HG02759 (cell line): ENCODE results near the gene EPS15.
"Not testable (repeated sequence)": the region's sequence is repeated elsewhere in the genome, so short reads cannot be mapped to it uniquely, and the experiment has no call there.

Experiments
- ATAC-seq: cut with Tn5 transposase; IDR thresholded peaks from one replicate; pipeline ENCODE4 v1.9.1; 2021; ENCODE audit warnings: mild to moderate bottlenecking, moderate library complexity; ENCODE audit not compliant: unreplicated experiment

Gene EPS15

DNA sequence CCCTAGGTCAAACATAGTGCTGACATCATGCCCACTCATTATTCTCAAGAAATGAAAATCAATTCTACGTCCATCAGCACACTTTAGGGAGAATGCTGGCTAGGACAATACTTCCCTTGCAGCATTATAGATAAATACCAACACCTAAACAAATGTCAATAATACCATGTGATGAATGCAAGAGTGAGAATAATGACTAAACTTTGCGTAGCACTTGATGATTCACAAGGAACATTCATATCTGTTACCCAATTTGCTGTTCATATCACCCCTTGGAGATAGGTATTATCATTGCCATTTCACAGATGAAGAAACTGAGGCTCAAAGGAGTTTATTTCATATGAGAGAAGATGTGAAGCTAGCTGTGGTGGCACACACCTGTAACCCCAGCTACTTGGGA, 24.8 kb upstream of the EPS15 start:
- no peak for ATAC-seq

GRCh38 chr1:51542158-51542953, 23.3 kb upstream of the EPS15 start:
- ATAC-seq: no peak

DNA sequence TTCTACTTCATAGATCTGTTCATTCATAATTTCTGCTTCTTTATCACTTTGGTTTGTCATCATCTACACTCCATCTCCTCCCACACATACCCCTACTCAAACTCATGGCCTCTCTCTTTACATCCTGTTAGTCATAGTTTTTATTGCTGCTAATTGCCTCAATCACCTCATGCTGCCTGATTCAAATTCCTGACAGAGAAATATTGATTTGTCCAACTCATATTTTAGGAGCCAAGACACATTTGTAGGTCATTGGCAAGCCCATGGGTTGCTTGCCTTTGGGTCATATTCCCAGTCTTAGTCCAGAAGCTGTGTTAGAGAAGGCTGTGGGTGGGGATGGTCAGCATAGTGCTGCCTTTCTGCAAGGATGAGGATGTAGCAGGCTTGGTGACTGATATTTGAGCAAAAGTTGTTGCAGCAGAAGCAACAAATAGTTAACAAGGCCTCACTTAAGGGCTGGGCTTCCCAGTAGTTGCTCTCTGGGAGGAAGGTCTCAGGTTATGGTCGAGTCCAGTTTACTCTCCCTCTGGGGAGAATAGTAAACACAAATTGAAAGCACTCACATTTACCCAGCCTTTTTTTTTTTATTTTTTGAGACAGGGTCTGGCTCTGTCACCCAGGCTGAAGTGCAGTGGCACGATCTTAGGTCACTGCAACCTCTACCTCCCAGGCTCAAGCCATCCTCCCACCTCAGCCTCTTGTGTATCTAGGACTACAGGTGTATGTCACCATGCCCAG, 22.4 kb upstream of the EPS15 start:
- ATAC-seq: no peak

GRCh38 chr1:51537568-51537967, 18.5 kb upstream of the EPS15 start:
- ATAC-seq: no peak

- peak; percentile 47 for ATAC-seq
These were observed 16.0 kb upstream of the EPS15 start for GRCh38 chr1:51535006-51535592.

DNA sequence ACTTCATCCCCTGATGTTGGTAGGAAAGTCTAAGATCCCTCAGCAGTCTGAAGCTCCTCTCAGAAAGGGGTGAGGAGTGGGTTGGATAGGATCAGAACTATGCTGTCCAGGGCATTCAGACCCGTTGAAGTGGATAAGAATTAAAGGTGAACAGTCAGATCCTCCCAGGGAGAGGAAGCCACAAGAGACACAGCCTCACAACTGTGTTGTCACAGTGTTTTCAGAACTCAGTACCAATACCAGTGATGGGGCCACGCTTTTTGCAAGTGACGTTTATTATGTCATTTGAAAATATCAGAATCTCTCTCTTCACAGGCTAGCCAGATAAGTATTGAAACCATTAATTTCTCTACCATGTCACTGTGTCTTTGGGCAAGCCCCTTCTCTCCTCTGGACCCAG, 15.4 kb upstream of the EPS15 start:
- ATAC-seq: peak; percentile 57

DNA sequence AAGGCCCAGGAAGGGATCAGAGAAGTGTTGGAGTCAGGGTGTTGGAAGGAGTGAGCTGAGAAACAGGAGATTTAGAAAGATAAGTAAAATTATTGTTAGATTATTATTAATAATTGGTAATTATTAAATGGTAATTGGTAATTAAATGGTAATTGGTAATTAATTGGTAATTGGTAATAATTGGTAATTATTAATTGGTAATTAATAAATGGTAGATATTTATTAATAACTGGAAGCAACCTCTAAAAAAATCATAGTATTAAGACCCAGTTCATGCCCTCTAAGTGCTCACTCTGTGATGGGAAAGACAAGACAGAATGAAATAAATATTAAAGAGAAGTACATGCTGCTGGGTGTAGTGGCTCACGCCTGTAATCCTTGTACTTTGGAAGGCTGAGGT, 13.8 kb upstream of the EPS15 start:
- ATAC-seq: no peak

GRCh38 chr1:51530447-51530846, 11.4 kb upstream of the EPS15 start:
- not testable (repeated sequence) for ATAC-seq

DNA sequence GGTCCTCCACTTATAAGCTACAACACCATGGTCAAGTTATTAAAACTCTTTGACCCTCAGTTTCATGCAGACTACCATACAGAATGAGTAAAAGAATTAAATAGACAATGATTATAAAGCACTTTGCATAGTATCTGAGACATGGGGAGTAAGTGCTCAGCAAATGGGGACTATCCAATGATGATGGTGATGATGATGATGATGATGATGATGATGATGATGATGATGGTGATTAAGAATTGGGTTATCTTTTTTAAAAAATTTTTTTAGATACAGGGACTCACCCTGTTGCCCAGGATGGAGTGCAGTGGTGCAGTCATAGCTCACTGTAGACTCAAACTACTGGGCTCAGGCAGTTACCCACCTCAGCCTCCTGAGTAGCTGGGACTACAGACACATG, 8.1 kb upstream of the EPS15 start:
- ATAC-seq: no peak

DNA sequence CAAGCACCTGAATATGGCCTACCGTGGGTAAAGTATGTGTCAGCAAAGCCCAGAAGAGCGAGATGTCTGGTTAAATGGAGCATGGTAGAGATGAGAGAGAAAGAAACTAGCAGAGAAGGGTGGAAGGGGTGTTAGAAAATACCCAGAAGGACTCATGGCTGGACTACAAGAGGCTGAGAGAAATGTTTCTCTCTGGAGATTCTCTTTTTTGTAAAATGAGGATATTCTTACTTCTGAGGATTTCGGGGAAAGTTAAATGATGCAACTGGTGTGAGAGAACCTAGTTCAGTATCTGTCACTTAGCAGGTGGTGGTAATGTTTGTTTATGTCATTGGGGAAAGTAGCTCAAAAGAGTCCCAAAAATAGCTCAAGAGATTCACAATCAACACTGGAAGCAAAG, 7.2 kb upstream of the EPS15 start:
- peak; percentile 71 for ATAC-seq

DNA sequence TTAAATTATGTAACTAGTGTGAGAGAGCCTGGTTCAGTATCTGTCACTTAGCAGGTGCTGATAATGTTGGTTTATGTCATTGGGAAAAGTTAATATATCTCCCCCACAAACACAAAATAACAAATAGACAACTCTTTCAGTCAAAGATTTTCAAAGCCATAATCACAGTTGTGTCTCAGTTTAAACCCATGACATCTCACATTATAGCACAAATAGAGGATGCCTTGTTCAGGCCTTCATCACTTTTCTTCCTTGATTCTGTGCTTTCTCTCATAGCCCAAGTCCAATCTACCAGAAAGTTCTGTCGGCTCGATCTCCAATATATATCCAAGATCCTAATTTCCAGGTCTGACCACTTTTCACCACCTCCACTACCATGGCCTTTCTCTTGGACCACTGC, 6.2 kb upstream of the EPS15 start:
- no peak for ATAC-seq

- ATAC-seq: no peak
These were observed 5.8 kb upstream of the EPS15 start for GRCh38 chr1:51524817-51525216.

DNA sequence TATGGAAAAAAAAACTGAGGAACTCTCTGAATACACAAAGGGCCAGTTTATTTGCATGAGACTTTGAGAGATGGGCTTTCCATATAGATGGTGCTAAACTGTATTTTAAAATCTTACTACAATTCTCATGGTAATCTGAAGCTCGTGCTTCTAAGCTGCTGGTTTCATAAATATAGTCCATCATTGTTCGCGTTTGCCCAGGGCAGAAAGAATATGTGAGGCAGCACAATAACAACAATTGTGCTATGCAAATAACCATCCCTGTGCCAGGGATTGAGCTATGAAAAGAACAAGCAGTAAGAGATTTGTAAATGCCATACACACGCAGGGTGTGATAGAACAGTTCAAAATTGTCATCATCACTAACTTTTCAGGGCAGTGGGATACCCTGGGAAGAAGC, 4.9 kb upstream of the EPS15 start:
- no peak for ATAC-seq

GRCh38 chr1:51520700-51521248, 1.7 kb upstream of the EPS15 start:
- ATAC-seq: no peak

DNA sequence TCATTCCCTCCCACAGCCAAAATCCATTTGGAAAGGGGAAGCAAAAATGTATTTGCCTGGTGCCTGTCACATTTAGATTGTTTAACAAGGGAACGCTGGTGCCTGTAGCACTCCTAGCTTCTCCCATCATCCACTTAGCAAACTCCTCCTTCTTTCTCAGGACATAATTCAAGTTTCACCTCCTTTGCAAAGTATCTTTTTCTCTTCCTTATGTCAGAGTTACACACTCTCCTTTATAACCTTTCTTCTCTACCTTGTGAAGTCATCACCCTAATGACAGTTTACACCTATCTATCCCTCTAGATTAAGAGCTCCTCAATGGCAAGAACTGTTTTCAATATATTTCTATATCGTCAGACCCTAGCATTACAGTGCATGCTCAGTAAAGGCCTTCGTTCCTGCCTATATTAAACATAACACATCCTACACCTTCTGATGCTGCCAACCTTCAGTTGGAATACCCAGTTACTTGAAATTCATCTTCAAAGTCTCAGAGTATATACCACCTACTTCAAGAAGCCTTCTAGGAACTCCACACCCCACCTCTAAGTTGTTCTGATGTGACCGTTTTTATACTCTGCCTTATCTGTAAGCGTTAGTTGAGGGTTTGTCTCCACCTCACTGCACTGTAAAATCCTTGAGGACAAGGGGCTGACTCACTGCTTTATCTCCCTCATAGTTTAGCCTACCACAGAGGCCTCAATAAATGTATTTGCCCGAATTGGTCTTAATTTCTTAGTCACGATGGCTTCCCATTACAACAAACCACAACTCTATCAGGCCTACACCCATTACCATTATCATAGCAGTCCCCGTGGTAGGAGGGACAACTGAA, 1.0 kb upstream of the EPS15 start:
- ATAC-seq: no peak

- ATAC-seq: peak; percentile 46
These were observed 449 bp downstream of the EPS15 start for GRCh38 chr1:51518586-51519047.

GRCh38 chr1:51518033-51518585, 957 bp downstream of the EPS15 start:
- peak; percentile 32 for ATAC-seq

- no peak for ATAC-seq
These were observed 1.6 kb downstream of the EPS15 start for GRCh38 chr1:51517361-51518032.

DNA sequence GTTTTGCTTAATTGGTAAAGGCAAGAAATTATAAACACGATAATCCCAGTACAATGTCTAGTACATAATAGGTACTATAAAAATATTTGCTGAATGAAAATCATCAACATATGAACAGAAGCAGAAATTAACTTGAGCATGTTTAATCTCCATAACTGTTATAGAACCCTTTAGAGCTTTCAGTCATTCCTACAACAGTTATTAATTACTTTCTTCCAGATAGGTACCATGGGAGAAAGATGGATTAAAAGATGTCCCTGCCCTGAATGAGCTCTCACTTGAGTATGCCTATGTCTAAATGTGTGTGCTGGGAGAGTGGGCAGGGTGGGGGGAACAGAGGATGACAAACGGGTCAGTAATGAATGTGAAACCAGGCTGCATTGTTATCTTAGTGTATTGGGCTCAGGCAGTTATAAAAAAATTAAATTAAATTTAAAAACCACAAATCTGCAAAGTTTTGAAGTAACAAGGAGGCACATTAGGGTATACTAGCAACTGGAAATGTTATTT, 2.4 kb downstream of the EPS15 start:
- ATAC-seq: no peak
